Right renal cortex interstitium (tissue), 3 donors: ENCODE data around the gene OTUD3. TPM values are rescaled to one million over a fixed set of nuclear protein-coding genes. Genes with fewer than 3 reads are reported as not detected.
"Not testable (repeated sequence)": the region's sequence is repeated elsewhere in the genome, so short reads cannot be mapped to it uniquely, and the experiment has no call there.

Source experiments
- DNase-seq, 3 donors: peaks; one replicate each; pipeline ENCODE4 v3.0.0-alpha.2; 2013; ENCODE audit warnings: low read depth in 3 of 3, low spot score in 2 of 3
- polyA plus RNA-seq, 3 donors: library from polyadenylated mRNA; unstranded; fragments of 120-200 nt; gene quantifications; one replicate each; pipeline ENCODE4 v1.2.1, GENCODE V29; 2013; ENCODE audit not compliant: insufficient read length in 3 of 3

OTUD3 gene
- 10 to 100 TPM; 12.3 to 20.0 (median 16.8) TPM for polyA plus RNA-seq

GRCh38 chr1:19882111-19883071 is at the start of gene OTUD3:
Gene OTUD3, plus strand, starts transcription at chr1:19882395. Its CDS starts 119 bp downstream, at chr1:19882514.
- peak; percentile 96 to 99 (median 99) for DNase-seq

GRCh38 chr1:19835578-19835977 is 46.6 kb upstream of the OTUD3 start:
- no peak for DNase-seq

GRCh38 chr1:19837866-19838265 is 44.3 kb upstream of the OTUD3 start:
- DNase-seq = no peak

GRCh38 chr1:19840228-19840627 is 42.0 kb upstream of the OTUD3 start:
- no peak for DNase-seq

GRCh38 chr1:19844731-19845495 is 37.3 kb upstream of the OTUD3 start:
- DNase-seq = peak; percentile 20 to 38 (median 21)

GRCh38 chr1:19845555-19845954 is 36.6 kb upstream of the OTUD3 start:
- no peak for DNase-seq

GRCh38 chr1:19846338-19846737 is 35.9 kb upstream of the OTUD3 start:
- no peak for DNase-seq

- DNase-seq = not testable (repeated sequence)
Observed at GRCh38 chr1:19847334-19847733, 34.9 kb upstream of the OTUD3 start.

GRCh38 chr1:19849307-19849706 is 32.9 kb upstream of the OTUD3 start:
- not testable (repeated sequence) for DNase-seq

GRCh38 chr1:19850214-19850613 is 32.0 kb upstream of the OTUD3 start:
- no peak for DNase-seq

- no peak for DNase-seq
Observed at GRCh38 chr1:19852036-19852435, 30.2 kb upstream of the OTUD3 start.

GRCh38 chr1:19854866-19855265 is 27.3 kb upstream of the OTUD3 start:
- no peak for DNase-seq

- no peak for DNase-seq
Observed at GRCh38 chr1:19858893-19859292, 23.3 kb upstream of the OTUD3 start.

- DNase-seq = no peak
Observed at GRCh38 chr1:19859876-19860275, 22.3 kb upstream of the OTUD3 start.

- DNase-seq = no peak
Observed at GRCh38 chr1:19860418-19860817, 21.8 kb upstream of the OTUD3 start.

GRCh38 chr1:19861034-19861433 is 21.2 kb upstream of the OTUD3 start:
- no peak for DNase-seq

GRCh38 chr1:19861842-19862530 is 20.2 kb upstream of the OTUD3 start:
- no peak for DNase-seq

- no peak for DNase-seq
Observed at GRCh38 chr1:19862944-19863343, 19.3 kb upstream of the OTUD3 start.

GRCh38 chr1:19864570-19865160 is 17.5 kb upstream of the OTUD3 start:
- DNase-seq = no peak

GRCh38 chr1:19866029-19866428 is 16.2 kb upstream of the OTUD3 start:
- DNase-seq = no peak

- DNase-seq = no peak
Observed at GRCh38 chr1:19866758-19867157, 15.4 kb upstream of the OTUD3 start.
